ENCODE results near the gene KCTD15.

KCTD15 gene

DNA sequence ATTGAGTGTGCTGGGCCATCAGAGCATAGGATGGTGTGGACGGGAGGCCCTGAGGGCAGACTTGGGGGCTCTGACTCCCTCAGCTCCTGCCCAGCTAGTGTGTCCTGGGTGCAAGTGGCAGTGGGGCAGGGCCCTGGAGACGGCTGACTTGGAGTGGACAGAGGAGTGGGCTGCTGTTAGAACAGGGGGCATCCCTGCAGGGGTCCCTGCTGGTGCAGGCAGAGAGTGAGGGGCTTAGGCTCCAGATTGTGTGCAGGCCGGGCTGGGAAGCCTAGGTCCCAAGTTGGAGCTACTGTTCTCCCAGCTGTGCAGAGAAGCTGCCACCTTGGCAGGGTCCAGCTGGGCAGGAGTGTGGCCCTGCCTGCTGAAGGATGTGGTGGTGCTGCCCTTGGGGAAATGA lies 8.6 kb downstream of the KCTD15 start:
- in situ Hi-C loops (cut with HindIII; ENCODE audit: low sequenced_read_pairs): no loop called here
- DNase-seq (ENCODE audit: low read depth): no peak
- TF ChIP-seq, protein P1, sequence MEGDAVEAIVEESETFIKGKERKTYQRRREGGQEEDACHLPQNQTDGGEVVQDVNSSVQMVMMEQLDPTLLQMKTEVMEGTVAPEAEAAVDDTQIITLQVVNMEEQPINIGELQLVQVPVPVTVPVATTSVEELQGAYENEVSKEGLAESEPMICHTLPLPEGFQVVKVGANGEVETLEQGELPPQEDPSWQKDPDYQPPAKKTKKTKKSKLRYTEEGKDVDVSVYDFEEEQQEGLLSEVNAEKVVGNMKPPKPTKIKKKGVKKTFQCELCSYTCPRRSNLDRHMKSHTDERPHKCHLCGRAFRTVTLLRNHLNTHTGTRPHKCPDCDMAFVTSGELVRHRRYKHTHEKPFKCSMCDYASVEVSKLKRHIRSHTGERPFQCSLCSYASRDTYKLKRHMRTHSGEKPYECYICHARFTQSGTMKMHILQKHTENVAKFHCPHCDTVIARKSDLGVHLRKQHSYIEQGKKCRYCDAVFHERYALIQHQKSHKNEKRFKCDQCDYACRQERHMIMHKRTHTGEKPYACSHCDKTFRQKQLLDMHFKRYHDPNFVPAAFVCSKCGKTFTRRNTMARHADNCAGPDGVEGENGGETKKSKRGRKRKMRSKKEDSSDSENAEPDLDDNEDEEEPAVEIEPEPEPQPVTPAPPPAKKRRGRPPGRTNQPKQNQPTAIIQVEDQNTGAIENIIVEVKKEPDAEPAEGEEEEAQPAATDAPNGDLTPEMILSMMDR (IDR thresholded peaks at IDR 0.05; ENCODE audit: low read depth, low read length, missing control alignments): no peak
- no peak overlapping the region for H3K4me3 ChIP-seq (ENCODE audit: low read depth, low read length)

- no peak overlapping the region for H3K4me3 ChIP-seq (ENCODE audit: low read depth, low read length)
- in situ Hi-C loops (cut with HindIII; ENCODE audit: low sequenced_read_pairs): no loop called here
- no peak for DNase-seq (ENCODE audit: low read depth)
- TF ChIP-seq, protein P1 (IDR thresholded peaks at IDR 0.05; ENCODE audit: low read depth, low read length, missing control alignments): no peak
These were observed 9.3 kb downstream of the KCTD15 start for GRCh38 chr19:33805840-33806433.

GRCh38 chr19:33806434-33806881 lies 9.8 kb downstream of the KCTD15 start:
- in situ Hi-C loops (cut with HindIII; ENCODE audit: low sequenced_read_pairs): no loop called here
- H3K4me3 ChIP-seq (ENCODE audit: low read depth, low read length): no peak overlapping the region
- no peak for DNase-seq (ENCODE audit: low read depth)
- TF ChIP-seq, protein P1 (IDR thresholded peaks at IDR 0.05; ENCODE audit: low read depth, low read length, missing control alignments): no peak

DNA sequence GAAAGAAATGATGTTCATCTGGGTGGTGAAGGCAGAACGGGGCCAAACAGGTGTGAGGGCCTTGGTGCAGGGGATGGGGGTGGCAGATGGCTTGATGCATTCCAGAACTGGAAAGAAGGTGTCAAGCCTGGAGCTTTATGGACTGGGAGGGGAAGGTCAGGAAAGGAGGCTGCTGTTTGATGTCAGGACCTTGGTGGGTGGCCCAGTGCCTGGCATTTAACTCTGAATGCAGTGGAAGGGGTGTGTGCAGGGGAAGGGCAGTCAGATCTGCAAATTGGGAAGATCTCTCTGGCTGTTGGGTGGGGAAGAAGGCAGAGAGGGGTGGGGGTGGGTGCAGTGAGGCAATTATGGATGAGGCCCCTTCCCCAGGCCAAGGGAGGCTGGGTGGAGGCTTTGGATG lies 11.7 kb downstream of the KCTD15 start:
- TF ChIP-seq, protein P1 (IDR thresholded peaks at IDR 0.05; ENCODE audit: low read depth, low read length, missing control alignments): no peak
- in situ Hi-C loops (cut with HindIII; ENCODE audit: low sequenced_read_pairs): no loop called here
- H3K4me3 ChIP-seq (ENCODE audit: low read depth, low read length): no peak overlapping the region
- no peak for DNase-seq (ENCODE audit: low read depth)

GRCh38 chr19:33809960-33810359 lies 13.3 kb downstream of the KCTD15 start:
- no peak for DNase-seq (ENCODE audit: low read depth)
- no peak overlapping the region for H3K4me3 ChIP-seq (ENCODE audit: low read depth, low read length)
- in situ Hi-C loops (cut with HindIII; ENCODE audit: low sequenced_read_pairs): no loop called here
- TF ChIP-seq, protein P1 (IDR thresholded peaks at IDR 0.05; ENCODE audit: low read depth, low read length, missing control alignments): no peak

- in situ Hi-C loops (cut with HindIII; ENCODE audit: low sequenced_read_pairs): no loop called here
- H3K4me3 ChIP-seq (ENCODE audit: low read depth, low read length): no peak overlapping the region
- TF ChIP-seq, protein P1 (IDR thresholded peaks at IDR 0.05; ENCODE audit: low read depth, low read length, missing control alignments): no peak
These were observed 14.2 kb downstream of the KCTD15 start for GRCh38 chr19:33810821-33811220.

More at GRCh38 chr19:33810821-33811220, 14.2 kb downstream of the KCTD15 start:
- DNase-seq (ENCODE audit: low read depth): no peak
